ENCODE data around the gene TMEM79. TPM values are rescaled to one million over a fixed set of nuclear protein-coding genes. Genes with fewer than 3 reads are reported as not detected.
A peak's percentile ranks its signal among the peaks of the same experiment; 100 is the strongest.

Gene TMEM79
- total and polyA plus RNA-seq, 2 experiments from 2014 or later = 3.0 to 4.0 TPM

DNA sequence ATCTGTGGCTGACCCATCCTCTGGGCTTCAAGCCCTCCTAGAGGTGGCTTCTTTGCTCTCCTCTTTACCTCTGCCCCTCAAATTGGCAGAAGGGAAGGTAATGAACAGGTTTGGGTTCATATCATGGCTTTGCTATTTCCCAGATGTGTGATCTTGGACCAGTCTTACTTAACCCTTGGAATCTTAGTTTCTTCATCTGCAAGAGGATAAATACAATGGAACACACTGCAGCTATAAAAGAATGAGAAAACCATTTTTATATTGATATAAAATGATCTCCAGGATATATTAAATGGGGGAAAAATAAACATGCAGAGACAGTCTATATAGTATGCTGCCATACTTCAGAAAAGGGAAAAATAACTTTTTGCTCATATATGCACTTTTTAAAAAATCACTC, 5.7 kb downstream of the TMEM79 start:
- Histone ChIP-seq H3K4me1 (ENCODE audit: low read depth) (no peaks in the 10 kb centered on the region), H3K27ac (no peak overlapping the region), H3K27me3 (no peaks in the 10 kb centered on the region), H3K36me3 (no peaks in the 10 kb centered on the region), H3K9me3 (ENCODE audit: low read depth) (no peaks in the 10 kb centered on the region), H3K4me3 (no peak overlapping the region)
- DNase-seq (ENCODE audit: low read depth in 1 of 2, low spot score in 1 of 2) = no peak
- TF ChIP-seq, protein P1, sequence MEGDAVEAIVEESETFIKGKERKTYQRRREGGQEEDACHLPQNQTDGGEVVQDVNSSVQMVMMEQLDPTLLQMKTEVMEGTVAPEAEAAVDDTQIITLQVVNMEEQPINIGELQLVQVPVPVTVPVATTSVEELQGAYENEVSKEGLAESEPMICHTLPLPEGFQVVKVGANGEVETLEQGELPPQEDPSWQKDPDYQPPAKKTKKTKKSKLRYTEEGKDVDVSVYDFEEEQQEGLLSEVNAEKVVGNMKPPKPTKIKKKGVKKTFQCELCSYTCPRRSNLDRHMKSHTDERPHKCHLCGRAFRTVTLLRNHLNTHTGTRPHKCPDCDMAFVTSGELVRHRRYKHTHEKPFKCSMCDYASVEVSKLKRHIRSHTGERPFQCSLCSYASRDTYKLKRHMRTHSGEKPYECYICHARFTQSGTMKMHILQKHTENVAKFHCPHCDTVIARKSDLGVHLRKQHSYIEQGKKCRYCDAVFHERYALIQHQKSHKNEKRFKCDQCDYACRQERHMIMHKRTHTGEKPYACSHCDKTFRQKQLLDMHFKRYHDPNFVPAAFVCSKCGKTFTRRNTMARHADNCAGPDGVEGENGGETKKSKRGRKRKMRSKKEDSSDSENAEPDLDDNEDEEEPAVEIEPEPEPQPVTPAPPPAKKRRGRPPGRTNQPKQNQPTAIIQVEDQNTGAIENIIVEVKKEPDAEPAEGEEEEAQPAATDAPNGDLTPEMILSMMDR (IDR thresholded peaks at IDR 0.05; ENCODE audit: low read depth, low read length) = no peak

DNA sequence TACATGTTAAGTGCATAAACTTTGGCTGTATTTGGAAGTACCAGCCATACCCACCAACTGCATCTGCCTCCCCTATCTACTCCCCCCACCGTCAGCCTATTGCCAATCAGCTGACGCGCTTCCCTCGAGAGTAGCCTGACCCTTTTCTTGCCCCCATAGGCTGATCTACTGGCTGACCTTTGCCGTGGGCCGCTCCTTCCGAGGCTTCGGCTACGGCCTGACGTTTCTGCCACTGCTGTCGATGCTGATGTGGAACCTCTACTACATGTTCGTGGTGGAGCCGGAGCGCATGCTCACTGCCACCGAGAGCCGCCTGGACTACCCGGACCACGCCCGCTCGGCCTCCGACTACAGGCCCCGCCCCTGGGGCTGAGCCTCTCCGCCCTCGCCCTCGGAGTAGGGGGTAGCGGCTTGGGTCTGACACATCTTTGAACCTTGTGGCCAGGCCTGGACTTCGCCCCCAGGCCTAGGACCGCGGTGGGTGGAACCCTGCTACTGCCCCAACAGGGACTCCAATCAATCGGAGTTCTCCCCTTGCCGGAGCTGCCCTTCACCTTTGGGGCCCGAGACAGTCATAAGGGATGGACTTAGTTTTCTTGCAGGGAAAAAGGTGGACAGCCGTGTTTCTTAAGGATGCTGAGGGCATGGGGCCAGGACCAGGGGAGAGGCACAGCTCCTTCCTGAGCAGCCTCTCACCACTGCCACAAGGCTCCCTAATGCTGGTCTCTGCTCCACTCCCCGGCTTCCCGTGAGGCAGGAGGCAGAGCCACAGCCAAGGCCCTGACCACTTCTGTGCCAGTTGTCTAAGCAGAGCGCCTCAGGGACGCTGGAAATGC, 7.3 kb downstream of the TMEM79 start:
- TF ChIP-seq, protein P1 (IDR thresholded peaks at IDR 0.05; ENCODE audit: low read depth, low read length) = no peak
- Histone ChIP-seq H3K27ac (peak overlapping the region; percentile 74), H3K4me1 (ENCODE audit: low read depth) (no peaks in the 10 kb centered on the region), H3K4me3 (peak overlapping the region; percentile 30), H3K27me3 (no peaks in the 10 kb centered on the region), H3K36me3 (no peaks in the 10 kb centered on the region), H3K9me3 (ENCODE audit: low read depth) (no peaks in the 10 kb centered on the region)
- DNase-seq (ENCODE audit: low read depth in 1 of 2, low spot score in 1 of 2) = peak; percentile 86 to 91

DNA sequence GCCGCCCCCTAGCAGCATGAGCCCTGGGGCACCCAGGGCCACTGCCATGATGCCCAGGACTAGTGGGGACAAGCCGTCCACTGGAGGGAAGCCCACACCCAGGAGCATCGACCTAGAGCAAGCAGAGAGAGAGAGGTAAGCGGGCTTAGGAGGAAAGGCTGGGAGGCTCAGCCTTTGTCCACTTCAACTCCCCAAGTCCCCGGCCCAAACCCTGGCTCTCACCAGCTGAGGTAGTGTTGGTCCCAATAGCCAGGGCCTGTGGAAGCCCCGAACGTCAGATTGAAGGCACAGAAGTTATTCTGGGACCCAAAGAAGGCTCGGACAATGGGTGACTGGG, 8.9 kb downstream of the TMEM79 start:
- no peak overlapping the region for H3K4me3 ChIP-seq
- DNase-seq (ENCODE audit: low read depth in 1 of 2, low spot score in 1 of 2) = no peak
- H3K27me3 ChIP-seq = no peaks in the 10 kb centered on the region
- TF ChIP-seq, protein P1 (IDR thresholded peaks at IDR 0.05; ENCODE audit: low read depth, low read length) = no peak
- H3K9me3 ChIP-seq (ENCODE audit: low read depth) = no peaks in the 10 kb centered on the region
- no peaks in the 10 kb centered on the region for H3K36me3 ChIP-seq
- H3K4me1 ChIP-seq (ENCODE audit: low read depth) = no peaks in the 10 kb centered on the region
- no peak overlapping the region for H3K27ac ChIP-seq

DNA sequence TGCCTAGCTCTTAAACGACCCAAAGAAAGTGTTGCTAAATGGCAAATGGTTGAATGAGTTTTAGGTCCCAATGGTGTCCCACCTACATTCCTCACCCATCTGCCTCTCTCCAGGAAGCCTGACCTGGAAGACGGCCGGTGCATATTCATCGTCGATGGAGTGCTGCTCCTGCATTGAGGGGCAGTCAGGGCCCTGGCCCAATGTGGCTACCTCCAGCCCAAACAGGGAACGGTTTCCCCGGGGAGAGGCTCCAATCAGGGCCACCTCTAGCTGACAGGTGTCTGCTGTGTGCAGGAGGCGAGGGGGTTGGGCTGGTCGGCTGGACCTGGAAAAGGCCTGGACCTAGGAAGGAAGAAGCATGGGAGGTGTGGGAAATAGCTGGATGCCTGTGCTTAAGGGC, 9.8 kb downstream of the TMEM79 start:
- TF ChIP-seq, protein P1 (IDR thresholded peaks at IDR 0.05; ENCODE audit: low read depth, low read length) = no peak
- no peaks in the 10 kb centered on the region for H3K4me1 ChIP-seq (ENCODE audit: low read depth)
- no peak overlapping the region for H3K4me3 ChIP-seq
- H3K9me3 ChIP-seq (ENCODE audit: low read depth) = no peaks in the 10 kb centered on the region
- no peaks in the 10 kb centered on the region for H3K36me3 ChIP-seq
- no peak overlapping the region for H3K27ac ChIP-seq
- H3K27me3 ChIP-seq = no peaks in the 10 kb centered on the region
- no peak for DNase-seq (ENCODE audit: low read depth in 1 of 2, low spot score in 1 of 2)

DNA sequence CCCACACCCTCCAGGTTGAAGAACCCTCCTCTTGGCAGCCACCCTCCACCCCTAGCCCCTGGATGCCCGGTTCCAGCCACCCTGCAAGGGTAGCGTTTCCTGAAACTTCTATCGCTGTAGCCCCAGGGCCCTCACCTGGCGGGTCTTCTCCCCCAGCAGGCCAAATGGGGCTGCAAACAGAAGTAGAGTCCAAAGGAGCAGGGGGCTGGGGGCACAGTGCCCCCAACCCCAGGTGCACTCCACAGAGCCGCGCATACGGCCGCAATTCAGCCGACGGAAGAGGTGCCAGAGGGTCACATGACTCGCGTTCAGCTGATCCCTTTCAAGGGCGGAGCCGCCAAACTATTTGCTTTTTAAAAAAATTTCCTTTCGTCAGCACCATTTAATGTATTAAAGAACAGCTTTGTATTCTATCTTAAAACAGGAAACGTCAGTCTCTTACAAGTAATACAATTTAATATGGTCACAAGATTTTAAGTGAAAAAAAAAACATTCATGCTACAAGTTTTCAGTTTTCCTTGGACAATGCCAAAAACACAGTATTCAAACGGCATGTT, 11.3 kb downstream of the TMEM79 start, which contains the start of gene GLMP:
GLMP (minus strand) TSS at position 289 of the 557 bp plus-strand sequence; CDS start at position 255, 34 bp downstream.
- H3K4me3 ChIP-seq = peak within 1 kb of the TSS; percentile 57
- peak; percentile 73 to 74 for DNase-seq (ENCODE audit: low read depth in 1 of 2, low spot score in 1 of 2)
- H3K36me3 ChIP-seq = no peaks in the 10 kb centered on the region
- H3K4me1 ChIP-seq (ENCODE audit: low read depth) = no peaks in the 10 kb centered on the region
- no peaks in the 10 kb centered on the region for H3K9me3 ChIP-seq (ENCODE audit: low read depth)
- H3K27ac ChIP-seq = no peak within 1 kb of the TSS
- TF ChIP-seq, protein P1 (IDR thresholded peaks at IDR 0.05; ENCODE audit: low read depth, low read length) = no peak
- no peaks in the 10 kb centered on the region for H3K27me3 ChIP-seq

Data from cardiac muscle cell (in vitro differentiated cells and primary cell).